Cardiac septum (tissue), 1 donor: Measurements from ENCODE around the gene PRIMA1. TPM values are rescaled to one million over a fixed set of nuclear protein-coding genes. Genes with fewer than 3 reads are reported as not detected.
"Not testable (repeated sequence)": the region's sequence is repeated elsewhere in the genome, so short reads cannot be mapped to it uniquely, and the experiment has no call there.

ENCODE experiments used
- DNase-seq: peaks from one replicate; pipeline ENCODE4 v3.0.0-alpha.2; 2020; ENCODE audit warnings: low spot score
- intact Hi-C: fragments of 100-400 bp; cut with DNase I; formaldehyde crosslinking; loops from one replicate; pipeline ENCODE4 v1.14.0; 2022
- long read RNA-seq: library from polyadenylated mRNA; unstranded; transcript quantifications from one replicate; pipeline ENCODE4 v2.0.0, GENCODE V29; 2021
- total RNA-seq: library from RNA; stranded (reverse); fragmentation: NEBNext Ultra II Directional; extraction: Animal tissue kit (Norgen Biotek cat#: 25700); gene quantifications from one replicate; pipeline ENCODE4 v1.2.1, GENCODE V29; 2021
- donor health status: DM: no; HTN: no; CAD: no.

Gene PRIMA1
- 2.3 TPM for total RNA-seq
- long read RNA-seq, partial matches to known transcripts: 0 of 1 reads
- long read RNA-seq, other reads (novel, unspliced or antisense): 1 of 1 reads

- DNase-seq: no peak
- intact Hi-C loops: loop anchor here (2.0 to 5.0 kb wide), 3 partner anchors 45 to 133 kb away; no protein-coding TSS in a partner anchor
These were observed at the start of gene PRIMA1 for GRCh38 chr14:93788293-93788542. Gene PRIMA1 (minus strand): TSS chr14:93788485. CDS start chr14:93787718, 767 bp downstream.

DNA sequence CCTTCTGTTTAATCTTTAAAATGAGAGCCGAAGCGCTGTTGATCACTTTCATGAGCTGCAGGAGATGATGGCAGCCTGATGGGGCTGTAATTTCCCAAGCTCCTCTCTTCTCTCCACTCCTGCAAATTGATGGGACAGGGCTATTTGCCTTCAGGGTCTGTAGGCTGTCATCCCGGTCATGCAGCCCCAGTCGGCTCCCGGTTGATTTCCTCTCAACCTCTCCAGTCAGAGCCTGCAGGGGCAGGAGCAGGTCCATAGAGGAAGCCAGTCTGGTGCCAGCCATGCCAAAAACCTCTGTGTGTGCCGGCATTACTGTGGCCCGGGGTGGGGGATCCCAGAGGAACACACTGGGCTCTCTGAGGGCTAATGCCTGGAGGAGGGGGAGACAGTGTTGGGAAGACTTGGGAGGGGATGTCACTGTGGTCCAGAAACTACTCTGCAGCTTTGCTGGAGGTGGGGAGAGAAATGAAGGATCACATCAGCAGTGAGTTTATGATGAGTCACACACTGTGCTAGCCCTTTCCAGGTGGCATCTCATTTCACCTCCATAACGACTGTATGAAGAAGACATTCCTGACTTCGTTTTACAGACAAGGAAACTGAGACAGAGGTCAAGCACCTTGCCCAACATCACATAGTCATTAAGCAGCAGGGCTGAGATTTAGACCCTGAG, 46.5 kb upstream of the PRIMA1 start:
- peak; percentile 55 for DNase-seq
- intact Hi-C loops: no loop called here

- no peak for DNase-seq
- intact Hi-C loops: no loop called here
These were observed 44.4 kb upstream of the PRIMA1 start for GRCh38 chr14:93832665-93833064.

GRCh38 chr14:93832081-93832480, 43.8 kb upstream of the PRIMA1 start:
- intact Hi-C loops: no loop called here
- DNase-seq: no peak

GRCh38 chr14:93830753-93831461, 42.6 kb upstream of the PRIMA1 start:
- no peak for DNase-seq
- intact Hi-C loops: no loop called here

DNA sequence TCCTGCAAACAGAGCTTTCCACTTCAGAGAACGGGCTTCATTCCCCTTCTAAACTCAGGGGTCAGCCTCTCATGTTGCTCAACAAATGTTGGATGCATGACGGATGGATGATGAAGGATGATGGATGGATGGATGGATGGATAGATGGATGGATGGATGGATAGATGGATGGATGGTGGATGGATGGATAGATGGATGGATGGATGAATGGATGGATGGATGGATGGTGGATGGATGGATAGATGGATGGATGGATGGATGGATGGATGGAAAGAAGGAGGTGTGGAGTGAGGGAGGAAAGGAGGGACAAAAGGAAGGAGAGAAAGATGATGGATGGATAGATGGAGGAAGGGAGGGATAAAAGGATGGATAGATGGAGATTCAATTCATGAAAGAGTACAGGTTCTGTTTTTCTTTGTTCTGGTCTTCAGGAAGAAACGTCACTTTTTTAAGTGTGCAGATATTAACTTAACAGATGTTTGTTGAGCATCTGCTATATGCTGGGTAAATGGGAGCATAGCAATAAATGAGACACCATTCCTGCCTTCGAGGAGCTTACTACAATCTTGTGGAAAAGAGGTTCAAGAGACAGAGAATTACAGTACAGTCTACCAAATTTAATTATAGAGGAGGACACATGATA, 41.7 kb upstream of the PRIMA1 start:
- DNase-seq: no peak
- intact Hi-C loops: no loop called here

GRCh38 chr14:93825235-93825553, 36.9 kb upstream of the PRIMA1 start:
- intact Hi-C loops: no loop called here
- DNase-seq: no peak

- DNase-seq: no peak
- intact Hi-C loops: no loop called here
These were observed 36.4 kb upstream of the PRIMA1 start for GRCh38 chr14:93824518-93825234.

GRCh38 chr14:93824076-93824475, 35.8 kb upstream of the PRIMA1 start:
- no peak for DNase-seq
- intact Hi-C loops: no loop called here

DNA sequence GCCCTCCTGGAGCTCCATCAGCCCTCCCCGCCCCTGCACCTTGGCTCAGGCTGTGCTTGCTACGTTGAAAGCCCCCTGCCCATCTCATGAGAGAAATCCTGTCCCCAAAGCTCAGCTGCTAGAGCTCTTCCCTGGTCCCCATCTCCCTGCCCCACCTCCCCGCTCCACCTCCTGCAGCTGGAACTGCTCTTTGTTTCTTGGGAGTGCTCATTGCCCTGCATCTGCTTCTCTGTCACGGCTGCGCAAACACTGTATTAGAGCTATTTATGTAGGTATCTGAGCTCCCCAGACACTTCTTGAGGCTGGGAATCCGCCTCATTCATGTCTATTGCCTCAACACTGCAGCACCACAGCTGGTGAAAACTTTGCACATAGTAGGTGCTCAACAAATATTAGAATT, 32.8 kb upstream of the PRIMA1 start:
- intact Hi-C loops: no loop called here
- DNase-seq: no peak

- no peak for DNase-seq
- intact Hi-C loops: no loop called here
These were observed 30.6 kb upstream of the PRIMA1 start for GRCh38 chr14:93818857-93819256.

- intact Hi-C loops: no loop called here
- DNase-seq: no peak
These were observed 23.4 kb upstream of the PRIMA1 start for GRCh38 chr14:93811676-93812075.

DNA sequence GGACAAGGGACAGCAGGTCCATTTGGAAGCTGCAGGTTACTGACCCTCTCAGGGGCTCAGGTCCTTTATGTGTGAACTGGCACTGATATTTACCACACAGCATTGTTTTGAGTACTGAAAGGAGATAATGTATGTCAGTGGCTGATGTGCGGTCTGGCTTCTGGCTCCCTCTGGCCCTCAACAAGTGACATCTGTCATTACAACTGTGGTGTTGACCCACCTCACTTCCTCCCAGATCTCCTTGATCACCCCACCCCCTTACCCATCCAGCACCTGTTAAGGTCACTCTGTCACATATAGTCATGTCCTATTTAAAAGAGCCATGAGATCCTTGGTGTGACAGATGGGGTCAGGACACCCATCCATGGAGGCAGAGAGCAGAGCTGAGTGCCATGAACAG, 22.7 kb upstream of the PRIMA1 start:
- intact Hi-C loops: no loop called here

GRCh38 chr14:93809491-93810420, 21.5 kb upstream of the PRIMA1 start:
- DNase-seq, intact Hi-C loops: not testable (repeated sequence)

More for the DNA sequence above, 22.7 kb upstream of the PRIMA1 start:
- no peak for DNase-seq

DNA sequence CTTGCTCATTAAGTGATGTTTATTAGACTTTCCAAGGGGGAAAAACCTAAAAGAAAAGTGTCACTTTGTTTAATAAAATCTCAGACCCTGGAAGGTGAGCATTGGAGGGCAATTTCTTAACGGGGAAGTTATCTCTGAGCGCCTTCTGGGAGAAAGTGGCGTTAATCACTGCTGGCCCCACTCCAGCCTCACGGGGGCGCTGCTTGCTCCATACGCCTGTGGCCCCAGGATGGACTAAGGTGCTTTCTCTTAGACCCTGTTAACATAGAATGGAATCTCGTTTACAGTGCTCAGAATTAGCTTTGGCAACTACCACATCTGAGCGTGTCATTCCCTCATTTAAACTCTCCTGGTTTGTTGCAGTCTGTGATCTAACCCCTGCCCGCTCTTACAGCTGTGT, 16.4 kb upstream of the PRIMA1 start:
- no peak for DNase-seq
- intact Hi-C loops: no loop called here

DNA sequence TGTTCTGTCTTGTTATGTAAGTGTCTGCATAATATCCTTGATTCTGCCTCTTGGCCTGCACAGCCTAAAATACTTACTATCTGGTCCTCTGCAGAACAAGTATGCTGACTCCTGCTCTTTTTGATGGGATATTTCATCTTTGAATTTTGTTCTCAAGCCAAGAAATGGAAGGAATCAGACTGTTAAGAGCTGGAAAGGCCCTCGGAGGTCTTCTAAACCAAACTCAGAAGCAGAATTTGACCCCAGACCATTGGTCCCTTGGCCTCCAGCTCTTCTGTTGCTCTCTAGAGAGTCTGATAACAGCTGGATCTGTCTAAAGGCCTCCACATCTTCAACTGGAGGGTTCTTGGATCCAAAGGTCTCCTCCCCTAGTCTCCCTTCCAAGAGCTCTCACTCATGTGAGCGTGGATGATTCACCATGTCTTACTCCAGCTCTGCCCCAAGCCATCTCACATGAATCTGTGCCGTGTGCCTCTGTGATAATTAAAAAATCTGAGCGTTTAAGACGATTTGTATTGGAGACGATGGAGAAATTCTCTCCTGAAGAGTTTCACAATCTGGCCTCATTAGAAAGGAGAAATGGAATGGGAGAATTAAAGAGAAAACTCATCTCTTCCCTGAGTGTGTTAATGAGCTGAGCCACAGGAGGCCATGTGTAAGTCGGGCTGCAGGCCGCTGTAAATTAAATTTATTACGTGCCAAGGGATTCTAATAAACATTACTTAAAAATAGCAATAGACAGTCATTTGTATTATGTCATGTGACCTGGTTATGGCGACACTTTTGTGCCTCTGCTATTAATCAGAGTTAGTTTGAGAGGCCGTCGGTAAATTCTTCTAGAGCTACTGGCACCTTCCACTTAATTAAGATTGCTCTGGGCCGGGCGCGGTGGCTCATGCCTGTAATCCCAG, 15.4 kb upstream of the PRIMA1 start:
- DNase-seq: no peak
- intact Hi-C loops: no loop called here

DNA sequence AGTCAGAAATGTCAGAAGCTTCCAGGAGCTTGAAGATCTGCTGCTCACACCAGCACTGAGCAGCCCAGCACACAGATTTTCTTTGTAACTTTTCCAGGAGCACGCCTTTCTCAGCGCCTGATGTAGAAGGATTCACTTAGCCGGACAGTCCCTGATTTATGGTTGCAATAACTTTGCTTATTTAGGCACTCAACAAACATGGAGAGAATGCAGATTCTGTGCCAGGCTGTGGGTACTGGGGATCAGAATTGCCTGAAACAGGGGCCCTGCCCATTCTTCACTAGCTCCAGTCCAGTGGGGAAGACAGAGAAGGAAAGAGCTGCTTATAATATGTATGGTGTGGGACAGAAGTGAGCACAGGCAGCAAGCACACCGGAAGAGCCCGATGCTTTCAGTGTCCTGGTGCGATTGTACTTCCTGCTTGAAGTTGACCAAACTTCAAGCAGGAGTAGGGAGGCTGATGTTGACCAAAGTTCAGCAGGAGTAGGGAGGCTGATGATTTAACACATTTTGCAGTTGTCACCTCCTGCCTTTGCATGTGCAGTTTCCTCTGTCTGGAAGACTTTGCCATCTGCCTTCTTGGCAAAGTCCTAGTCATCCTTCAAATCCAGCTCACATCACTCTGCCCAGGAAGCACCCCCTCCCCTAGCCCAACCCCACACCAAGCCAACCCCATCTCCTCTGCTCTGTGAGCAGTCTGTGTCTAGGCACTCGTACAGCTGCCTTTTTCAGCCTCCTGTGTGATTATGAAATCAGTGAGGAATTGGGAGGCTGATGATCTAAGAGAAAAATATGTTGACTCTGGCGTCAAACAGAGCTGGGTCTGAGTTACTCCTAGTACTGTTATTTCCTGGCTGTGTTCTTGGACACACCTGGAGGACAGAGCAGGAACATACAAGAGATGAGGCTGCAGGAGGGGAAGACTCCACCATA, 12.0 kb upstream of the PRIMA1 start:
- DNase-seq: no peak
- intact Hi-C loops: no loop called here
